ENCODE results near the gene ANKRD44.

ANKRD44 gene

DNA sequence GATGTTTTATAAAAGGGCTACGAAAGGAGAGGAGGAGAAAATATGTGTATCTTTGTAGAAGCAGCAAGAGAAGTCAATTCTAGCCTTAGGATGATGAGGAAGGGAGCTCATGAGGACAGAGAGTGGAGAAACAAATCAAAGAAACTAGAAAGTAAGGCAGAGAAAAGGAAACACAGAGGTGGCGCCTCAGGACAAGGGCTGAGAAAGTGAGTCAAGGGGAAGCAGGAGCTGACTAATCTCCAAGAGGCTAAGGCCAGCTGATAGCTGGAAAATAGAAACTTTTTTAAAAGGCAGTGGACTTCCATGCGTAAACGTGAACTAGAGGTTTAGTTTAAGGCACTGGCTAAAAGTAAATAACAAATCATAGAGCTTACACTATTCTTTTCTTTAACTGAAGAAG, 173.3 kb downstream of the ANKRD44 start:
- no peak overlapping the region for H3K4me2 ChIP-seq (ENCODE audit: low read depth, low read length, poor library complexity, severe bottlenecking)
- H3K9ac ChIP-seq (ENCODE audit: low read depth, low read length, poor library complexity, severe bottlenecking) = no peak overlapping the region
- H4K20me1 ChIP-seq (ENCODE audit: insufficient read depth, low read length, poor library complexity, severe bottlenecking) = no peaks in the 10 kb centered on the region
- TF ChIP-seq, protein P1, sequence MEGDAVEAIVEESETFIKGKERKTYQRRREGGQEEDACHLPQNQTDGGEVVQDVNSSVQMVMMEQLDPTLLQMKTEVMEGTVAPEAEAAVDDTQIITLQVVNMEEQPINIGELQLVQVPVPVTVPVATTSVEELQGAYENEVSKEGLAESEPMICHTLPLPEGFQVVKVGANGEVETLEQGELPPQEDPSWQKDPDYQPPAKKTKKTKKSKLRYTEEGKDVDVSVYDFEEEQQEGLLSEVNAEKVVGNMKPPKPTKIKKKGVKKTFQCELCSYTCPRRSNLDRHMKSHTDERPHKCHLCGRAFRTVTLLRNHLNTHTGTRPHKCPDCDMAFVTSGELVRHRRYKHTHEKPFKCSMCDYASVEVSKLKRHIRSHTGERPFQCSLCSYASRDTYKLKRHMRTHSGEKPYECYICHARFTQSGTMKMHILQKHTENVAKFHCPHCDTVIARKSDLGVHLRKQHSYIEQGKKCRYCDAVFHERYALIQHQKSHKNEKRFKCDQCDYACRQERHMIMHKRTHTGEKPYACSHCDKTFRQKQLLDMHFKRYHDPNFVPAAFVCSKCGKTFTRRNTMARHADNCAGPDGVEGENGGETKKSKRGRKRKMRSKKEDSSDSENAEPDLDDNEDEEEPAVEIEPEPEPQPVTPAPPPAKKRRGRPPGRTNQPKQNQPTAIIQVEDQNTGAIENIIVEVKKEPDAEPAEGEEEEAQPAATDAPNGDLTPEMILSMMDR (conservative IDR thresholded peaks at IDR 0.05; ENCODE audit: low read length) = no peak
- no peak for TF ChIP-seq EZH2phosphoT487 (IDR thresholded peaks at IDR 0.05; ENCODE audit: borderline replicate concordance)
- H2AFZ ChIP-seq (ENCODE audit: low read length) = no peak overlapping the region
- H3K27me3 ChIP-seq (ENCODE audit: insufficient read depth, low read length, poor library complexity, severe bottlenecking) = no peaks in the 10 kb centered on the region
- H3K9me3 ChIP-seq (ENCODE audit: insufficient read depth, low read depth, low read length) = no peaks in the 10 kb centered on the region
- H3K36me3 ChIP-seq (ENCODE audit: insufficient read depth, low read length) = peaks cover 8% of the 10 kb centered on the region; the same call in 1 of the 2 replicates
- H3K4me3 ChIP-seq (ENCODE audit: low read length, poor library complexity, severe bottlenecking) = no peak overlapping the region
- no peaks in the 10 kb centered on the region for H3K79me2 ChIP-seq (ENCODE audit: insufficient read depth, low read length)
- H3F3A ChIP-seq (ENCODE audit: low read depth) = no peaks in the 10 kb centered on the region
- no peaks in the 10 kb centered on the region for H3K9me2 ChIP-seq (replicated peaks; ENCODE audit: low read depth, low read length)
- H3K4me1 ChIP-seq (ENCODE audit: insufficient read depth, low read length, poor library complexity, severe bottlenecking) = peaks cover 13% of the 10 kb centered on the region

DNA sequence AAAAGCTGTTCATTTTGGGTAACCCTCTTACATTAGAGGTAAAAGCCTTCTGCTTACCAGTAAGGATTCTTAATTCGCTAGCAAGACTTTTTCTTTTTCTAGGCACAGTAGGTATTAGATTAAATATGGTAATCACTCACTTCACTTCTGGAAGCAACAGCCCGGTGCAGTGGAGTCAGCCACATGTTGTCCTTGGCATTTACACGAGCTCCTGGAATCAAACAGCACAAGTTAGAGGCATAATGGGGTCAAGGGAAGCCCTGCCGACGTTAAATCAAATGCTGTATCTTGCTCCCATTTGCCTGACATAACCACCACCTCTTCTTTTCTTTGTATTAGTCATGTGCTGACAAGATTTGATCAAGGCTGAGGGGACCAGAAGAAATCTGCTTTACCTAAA, 174.1 kb downstream of the ANKRD44 start:
- peaks cover 13% of the 10 kb centered on the region for H3K4me1 ChIP-seq (ENCODE audit: insufficient read depth, low read length, poor library complexity, severe bottlenecking)
- no peaks in the 10 kb centered on the region for H3K27me3 ChIP-seq (ENCODE audit: insufficient read depth, low read length, poor library complexity, severe bottlenecking)
- peaks cover 4% of the 10 kb centered on the region; the same call in 1 of the 2 replicates for H3K36me3 ChIP-seq (ENCODE audit: insufficient read depth, low read length)
- no peak overlapping the region for H3K4me3 ChIP-seq (ENCODE audit: low read length, poor library complexity, severe bottlenecking)
- no peaks in the 10 kb centered on the region for H3K9me3 ChIP-seq (ENCODE audit: insufficient read depth, low read depth, low read length)
- no peaks in the 10 kb centered on the region for H3F3A ChIP-seq (ENCODE audit: low read depth)
- no peak overlapping the region for H2AFZ ChIP-seq (ENCODE audit: low read length)
- H3K9ac ChIP-seq (ENCODE audit: low read depth, low read length, poor library complexity, severe bottlenecking) = no peak overlapping the region
- no peaks in the 10 kb centered on the region for H3K9me2 ChIP-seq (replicated peaks; ENCODE audit: low read depth, low read length)
- no peaks in the 10 kb centered on the region for H4K20me1 ChIP-seq (ENCODE audit: insufficient read depth, low read length, poor library complexity, severe bottlenecking)
- H3K79me2 ChIP-seq (ENCODE audit: insufficient read depth, low read length) = no peaks in the 10 kb centered on the region
- no peak overlapping the region for H3K4me2 ChIP-seq (ENCODE audit: low read depth, low read length, poor library complexity, severe bottlenecking)
- no peak for TF ChIP-seq EZH2phosphoT487 (IDR thresholded peaks at IDR 0.05; ENCODE audit: borderline replicate concordance)
- TF ChIP-seq, protein P1 (conservative IDR thresholded peaks at IDR 0.05; ENCODE audit: low read length) = no peak

DNA sequence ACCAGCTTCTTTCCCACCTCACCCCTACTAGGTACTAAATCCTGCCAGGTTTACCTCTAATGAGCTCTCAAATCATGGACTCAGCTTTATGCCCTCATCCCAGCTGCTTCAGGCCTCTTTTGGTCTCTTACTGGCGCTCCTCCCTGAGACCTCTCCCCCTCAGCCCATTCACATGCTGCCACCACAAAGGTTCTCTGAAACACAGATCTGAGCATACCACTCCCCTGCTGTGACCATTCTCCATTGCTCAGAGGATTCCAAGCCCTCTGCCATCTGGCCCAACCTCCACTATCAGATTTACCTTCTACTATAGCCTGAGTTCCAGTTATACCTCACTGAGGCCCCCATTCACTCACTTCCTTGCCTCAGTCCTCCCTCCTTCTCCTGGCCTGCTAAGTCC, 174.8 kb downstream of the ANKRD44 start:
- Histone ChIP-seq H3K27me3 (ENCODE audit: insufficient read depth, low read length, poor library complexity, severe bottlenecking) (no peaks in the 10 kb centered on the region), H4K20me1 (ENCODE audit: insufficient read depth, low read length, poor library complexity, severe bottlenecking) (no peaks in the 10 kb centered on the region), H3K9ac (ENCODE audit: low read depth, low read length, poor library complexity, severe bottlenecking) (no peak overlapping the region), H3K9me2 (replicated peaks; ENCODE audit: low read depth, low read length) (no peaks in the 10 kb centered on the region), H3K36me3 (ENCODE audit: insufficient read depth, low read length) (peaks cover 4% of the 10 kb centered on the region; the same call in 1 of the 2 replicates), H3K79me2 (ENCODE audit: insufficient read depth, low read length) (no peaks in the 10 kb centered on the region), H3K4me2 (ENCODE audit: low read depth, low read length, poor library complexity, severe bottlenecking) (no peak overlapping the region), H3F3A (ENCODE audit: low read depth) (no peaks in the 10 kb centered on the region), H3K4me3 (ENCODE audit: low read length, poor library complexity, severe bottlenecking) (no peak overlapping the region), H2AFZ (ENCODE audit: low read length) (no peak overlapping the region), H3K4me1 (ENCODE audit: insufficient read depth, low read length, poor library complexity, severe bottlenecking) (peaks cover 15% of the 10 kb centered on the region), H3K9me3 (ENCODE audit: insufficient read depth, low read depth, low read length) (no peaks in the 10 kb centered on the region)
- TF ChIP-seq, protein P1 (conservative IDR thresholded peaks at IDR 0.05; ENCODE audit: low read length) = no peak
- no peak for TF ChIP-seq EZH2phosphoT487 (IDR thresholded peaks at IDR 0.05; ENCODE audit: borderline replicate concordance)
